Measurements from ENCODE around the gene PPAT.
"Not testable (repeated sequence)": the region's sequence is repeated elsewhere in the genome, so short reads cannot be mapped to it uniquely, and the experiment has no call there.

The PPAT gene

GRCh38 chr4:56435140-56435926, at the start of gene PPAT:
PPAT (minus strand) TSS chr4:56435615; CDS start chr4:56435477, 138 bp downstream.
- ATAC-seq = peak; percentile 77 to 81

- ATAC-seq = no peak
Observed at GRCh38 chr4:56480691-56481090, 45.3 kb upstream of the PPAT start.

- ATAC-seq = no peak
Observed at GRCh38 chr4:56477192-56477702, 41.8 kb upstream of the PPAT start.

GRCh38 chr4:56475917-56476316, 40.5 kb upstream of the PPAT start:
- no peak for ATAC-seq

GRCh38 chr4:56469489-56470210, 34.2 kb upstream of the PPAT start:
- no peak for ATAC-seq

- ATAC-seq = peak; percentile 43 to 49
Observed at GRCh38 chr4:56468097-56468422, 32.6 kb upstream of the PPAT start.

- peak; percentile 95 to 96 for ATAC-seq
Observed at GRCh38 chr4:56467284-56468096, 32.1 kb upstream of the PPAT start, which contains the start of gene SRP72. SRP72 (plus strand) TSS chr4:56467617; CDS start chr4:56467636, 19 bp downstream.

- ATAC-seq = no peak
Observed at GRCh38 chr4:56466910-56467283, 31.5 kb upstream of the PPAT start.

GRCh38 chr4:56466296-56466761, 30.9 kb upstream of the PPAT start:
- ATAC-seq = peak; percentile 40 to 54

- no peak for ATAC-seq
Observed at GRCh38 chr4:56465599-56466295, 30.3 kb upstream of the PPAT start.

GRCh38 chr4:56464581-56464980, 29.2 kb upstream of the PPAT start:
- ATAC-seq = no peak

- no peak for ATAC-seq
Observed at GRCh38 chr4:56463711-56464110, 28.3 kb upstream of the PPAT start.

- ATAC-seq = no peak
Observed at GRCh38 chr4:56462157-56462556, 26.7 kb upstream of the PPAT start.

GRCh38 chr4:56460085-56460484, 24.7 kb upstream of the PPAT start:
- peak in 1 of 2 donors; percentile 48 for ATAC-seq

- no peak for ATAC-seq
Observed at GRCh38 chr4:56450342-56450741, 14.9 kb upstream of the PPAT start.

GRCh38 chr4:56449475-56449874, 14.1 kb upstream of the PPAT start:
- ATAC-seq = not testable (repeated sequence)

- no peak for ATAC-seq
Observed at GRCh38 chr4:56448301-56448700, 12.9 kb upstream of the PPAT start.

- ATAC-seq = no peak
Observed at GRCh38 chr4:56445699-56446098, 10.3 kb upstream of the PPAT start.

GRCh38 chr4:56444719-56445118, 9.3 kb upstream of the PPAT start:
- no peak for ATAC-seq

- ATAC-seq = no peak
Observed at GRCh38 chr4:56440983-56441382, 5.6 kb upstream of the PPAT start.

- no peak for ATAC-seq
Observed at GRCh38 chr4:56438766-56439165, 3.4 kb upstream of the PPAT start.

GRCh38 chr4:56434599-56435139, 746 bp downstream of the PPAT start:
- no peak for ATAC-seq
